ENCODE results near the gene BACH1. TPM values are rescaled to one million over a fixed set of nuclear protein-coding genes. Genes with fewer than 3 reads are reported as not detected.

Gene BACH1
- total and polyA plus RNA-seq, 2 donors (not counting 3 experiments of a cell fraction or from before 2014, with no cell fraction given): 7.2 to 28.8 TPM

GRCh38 chr21:29321932-29322928 lies 23.5 kb downstream of the BACH1 start:
- no peak for FAIRE-seq
- Histone ChIP-seq H3K27me3 (ENCODE audit: control insufficient read depth in 2 of 2, insufficient read depth in 2 of 2, low read length in 2 of 2) (no peaks in the 10 kb centered on the region), H2AFZ (ENCODE audit: low read depth, low read length) (no peak overlapping the region), H3K36me3 (ENCODE audit: control insufficient read depth in 2 of 2, extremely low read depth in 1 of 2, insufficient read depth in 2 of 2, low read length in 2 of 2) (peaks cover 8 to 9% of the 10 kb centered on the region in 2 experiments), H3K9me1 (replicated peaks; ENCODE audit: control insufficient read depth, extremely low read depth, insufficient read depth, low read length) (no peaks in the 10 kb centered on the region), H3K9me3 (replicated peaks; ENCODE audit: control insufficient read depth, insufficient read depth, low read length) (no peaks in the 10 kb centered on the region), H3K27ac (ENCODE audit: insufficient read depth, low read depth, low read length) (no peak overlapping the region), H3K9ac (replicated peaks; ENCODE audit: extremely low read depth, insufficient read depth, low read length) (no peak overlapping the region), H3K79me2 (ENCODE audit: control insufficient read depth, insufficient read depth, low read length) (peaks cover 65% of the 10 kb centered on the region), H3K4me1 (ENCODE audit: control insufficient read depth, extremely low read depth, insufficient read depth, low read length) (no peaks in the 10 kb centered on the region), H3K4me3 (replicated peaks in 1 of 3; ENCODE audit: insufficient read depth in 1 of 3, low read depth in 1 of 3, low read length in 3 of 3) (no peak overlapping the region), H4K20me1 (replicated peaks; ENCODE audit: control insufficient read depth, extremely low read depth, insufficient read depth, low read length) (peaks cover 12% of the 10 kb centered on the region), H3K4me2 (ENCODE audit: insufficient read depth, low read length) (no peak overlapping the region)
- ChIA-PET CTCF (interaction anchor here (1.3 to 1.7 kb wide), 2 partner anchors 8 to 133 kb away, joined by 3 to 5 read pairs; no protein-coding TSS in a partner anchor), POLR2A (no interaction called here)
- BruUV-seq (replicated peaks): no TSS peak
- dilution Hi-C loops (cut with MboI; ENCODE audit: extremely low pct_ligation_motif_present, low sequenced_read_pairs) (no loop called here), intact Hi-C loops (cut with micrococcal nuclease) (loop anchor here (2.0 kb wide), 1 partner anchor 13 kb away; no protein-coding TSS in a partner anchor)
- no peak for DNase-seq (ENCODE audit: low read depth, low spot score)
- no peak for TF ChIP-seq GATA2 (IDR thresholded peaks at IDR 0.05; ENCODE audit: insufficient read depth, insufficient read length, low read depth, low read length)
- no peak for TF ChIP-seq POLR2A (IDR thresholded peaks at IDR 0.05; ENCODE audit: low read depth, low read length)
- TF ChIP-seq JUN (IDR thresholded peaks at IDR 0.05; ENCODE audit: borderline replicate concordance, insufficient read depth, insufficient read length, low read depth): no peak
- TF ChIP-seq MYC (IDR thresholded peaks at IDR 0.05; ENCODE audit: low read depth, low read length): no peak
- no peak for TF ChIP-seq CTCF (IDR thresholded peaks at IDR 0.05; ENCODE audit: extremely low read depth in 1 of 2, insufficient read depth in 1 of 2, low read depth in 1 of 2, low read length in 2 of 2)
- no peak for TF ChIP-seq EZH2 (IDR thresholded peaks at IDR 0.05; ENCODE audit: borderline replicate concordance, low read depth, low read length, severe bottlenecking)
- TF ChIP-seq, protein P1, sequence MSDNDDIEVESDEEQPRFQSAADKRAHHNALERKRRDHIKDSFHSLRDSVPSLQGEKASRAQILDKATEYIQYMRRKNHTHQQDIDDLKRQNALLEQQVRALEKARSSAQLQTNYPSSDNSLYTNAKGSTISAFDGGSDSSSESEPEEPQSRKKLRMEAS (IDR thresholded peaks at IDR 0.05; ENCODE audit: insufficient read depth, insufficient read length): no peak

Data from endothelial cell of umbilical vein (primary cell).